ENCODE measurements around the gene ARFIP1. TPM values are rescaled to one million over a fixed set of nuclear protein-coding genes. Genes with fewer than 3 reads are reported as not detected.

The ARFIP1 gene
- total and polyA plus RNA-seq, 2 of the 8 experiments (the other 6 are each of a cell fraction or from before 2014, with no cell fraction given), result 13.5 to 38.0 TPM

DNA sequence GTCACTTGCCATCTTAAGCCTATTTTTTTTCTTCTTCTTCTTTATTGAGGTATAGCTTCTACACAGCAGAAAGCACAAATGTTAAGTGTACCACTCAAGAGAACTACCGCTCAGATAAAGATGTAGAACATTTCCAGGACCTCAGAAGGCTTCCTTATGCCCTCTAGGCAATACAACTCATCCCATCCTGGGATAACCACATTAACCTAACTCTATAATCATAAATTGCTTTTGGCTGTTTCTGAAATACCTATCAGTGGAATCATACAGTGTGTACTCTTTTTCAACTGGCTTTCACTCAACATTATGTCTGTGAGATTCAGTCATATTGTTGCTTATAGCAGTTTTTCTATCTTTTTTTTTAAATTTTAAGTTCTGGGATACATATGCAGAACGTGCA lies 51.7 kb downstream of the ARFIP1 start (continued):
- TF ChIP-seq, protein P1, sequence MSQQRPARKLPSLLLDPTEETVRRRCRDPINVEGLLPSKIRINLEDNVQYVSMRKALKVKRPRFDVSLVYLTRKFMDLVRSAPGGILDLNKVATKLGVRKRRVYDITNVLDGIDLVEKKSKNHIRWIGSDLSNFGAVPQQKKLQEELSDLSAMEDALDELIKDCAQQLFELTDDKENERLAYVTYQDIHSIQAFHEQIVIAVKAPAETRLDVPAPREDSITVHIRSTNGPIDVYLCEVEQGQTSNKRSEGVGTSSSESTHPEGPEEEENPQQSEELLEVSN (IDR thresholded peaks at IDR 0.05), result no peak
- TF ChIP-seq SUZ12 (IDR thresholded peaks at IDR 0.05; ENCODE audit: low read length) (no peak), CHD2 (IDR thresholded peaks at IDR 0.05; ENCODE audit: low read length) (no peak), KDM4A (IDR thresholded peaks at IDR 0.05; ENCODE audit: low read depth, low read length, severe bottlenecking) (no peak)
- TF ChIP-seq, protein P2, sequence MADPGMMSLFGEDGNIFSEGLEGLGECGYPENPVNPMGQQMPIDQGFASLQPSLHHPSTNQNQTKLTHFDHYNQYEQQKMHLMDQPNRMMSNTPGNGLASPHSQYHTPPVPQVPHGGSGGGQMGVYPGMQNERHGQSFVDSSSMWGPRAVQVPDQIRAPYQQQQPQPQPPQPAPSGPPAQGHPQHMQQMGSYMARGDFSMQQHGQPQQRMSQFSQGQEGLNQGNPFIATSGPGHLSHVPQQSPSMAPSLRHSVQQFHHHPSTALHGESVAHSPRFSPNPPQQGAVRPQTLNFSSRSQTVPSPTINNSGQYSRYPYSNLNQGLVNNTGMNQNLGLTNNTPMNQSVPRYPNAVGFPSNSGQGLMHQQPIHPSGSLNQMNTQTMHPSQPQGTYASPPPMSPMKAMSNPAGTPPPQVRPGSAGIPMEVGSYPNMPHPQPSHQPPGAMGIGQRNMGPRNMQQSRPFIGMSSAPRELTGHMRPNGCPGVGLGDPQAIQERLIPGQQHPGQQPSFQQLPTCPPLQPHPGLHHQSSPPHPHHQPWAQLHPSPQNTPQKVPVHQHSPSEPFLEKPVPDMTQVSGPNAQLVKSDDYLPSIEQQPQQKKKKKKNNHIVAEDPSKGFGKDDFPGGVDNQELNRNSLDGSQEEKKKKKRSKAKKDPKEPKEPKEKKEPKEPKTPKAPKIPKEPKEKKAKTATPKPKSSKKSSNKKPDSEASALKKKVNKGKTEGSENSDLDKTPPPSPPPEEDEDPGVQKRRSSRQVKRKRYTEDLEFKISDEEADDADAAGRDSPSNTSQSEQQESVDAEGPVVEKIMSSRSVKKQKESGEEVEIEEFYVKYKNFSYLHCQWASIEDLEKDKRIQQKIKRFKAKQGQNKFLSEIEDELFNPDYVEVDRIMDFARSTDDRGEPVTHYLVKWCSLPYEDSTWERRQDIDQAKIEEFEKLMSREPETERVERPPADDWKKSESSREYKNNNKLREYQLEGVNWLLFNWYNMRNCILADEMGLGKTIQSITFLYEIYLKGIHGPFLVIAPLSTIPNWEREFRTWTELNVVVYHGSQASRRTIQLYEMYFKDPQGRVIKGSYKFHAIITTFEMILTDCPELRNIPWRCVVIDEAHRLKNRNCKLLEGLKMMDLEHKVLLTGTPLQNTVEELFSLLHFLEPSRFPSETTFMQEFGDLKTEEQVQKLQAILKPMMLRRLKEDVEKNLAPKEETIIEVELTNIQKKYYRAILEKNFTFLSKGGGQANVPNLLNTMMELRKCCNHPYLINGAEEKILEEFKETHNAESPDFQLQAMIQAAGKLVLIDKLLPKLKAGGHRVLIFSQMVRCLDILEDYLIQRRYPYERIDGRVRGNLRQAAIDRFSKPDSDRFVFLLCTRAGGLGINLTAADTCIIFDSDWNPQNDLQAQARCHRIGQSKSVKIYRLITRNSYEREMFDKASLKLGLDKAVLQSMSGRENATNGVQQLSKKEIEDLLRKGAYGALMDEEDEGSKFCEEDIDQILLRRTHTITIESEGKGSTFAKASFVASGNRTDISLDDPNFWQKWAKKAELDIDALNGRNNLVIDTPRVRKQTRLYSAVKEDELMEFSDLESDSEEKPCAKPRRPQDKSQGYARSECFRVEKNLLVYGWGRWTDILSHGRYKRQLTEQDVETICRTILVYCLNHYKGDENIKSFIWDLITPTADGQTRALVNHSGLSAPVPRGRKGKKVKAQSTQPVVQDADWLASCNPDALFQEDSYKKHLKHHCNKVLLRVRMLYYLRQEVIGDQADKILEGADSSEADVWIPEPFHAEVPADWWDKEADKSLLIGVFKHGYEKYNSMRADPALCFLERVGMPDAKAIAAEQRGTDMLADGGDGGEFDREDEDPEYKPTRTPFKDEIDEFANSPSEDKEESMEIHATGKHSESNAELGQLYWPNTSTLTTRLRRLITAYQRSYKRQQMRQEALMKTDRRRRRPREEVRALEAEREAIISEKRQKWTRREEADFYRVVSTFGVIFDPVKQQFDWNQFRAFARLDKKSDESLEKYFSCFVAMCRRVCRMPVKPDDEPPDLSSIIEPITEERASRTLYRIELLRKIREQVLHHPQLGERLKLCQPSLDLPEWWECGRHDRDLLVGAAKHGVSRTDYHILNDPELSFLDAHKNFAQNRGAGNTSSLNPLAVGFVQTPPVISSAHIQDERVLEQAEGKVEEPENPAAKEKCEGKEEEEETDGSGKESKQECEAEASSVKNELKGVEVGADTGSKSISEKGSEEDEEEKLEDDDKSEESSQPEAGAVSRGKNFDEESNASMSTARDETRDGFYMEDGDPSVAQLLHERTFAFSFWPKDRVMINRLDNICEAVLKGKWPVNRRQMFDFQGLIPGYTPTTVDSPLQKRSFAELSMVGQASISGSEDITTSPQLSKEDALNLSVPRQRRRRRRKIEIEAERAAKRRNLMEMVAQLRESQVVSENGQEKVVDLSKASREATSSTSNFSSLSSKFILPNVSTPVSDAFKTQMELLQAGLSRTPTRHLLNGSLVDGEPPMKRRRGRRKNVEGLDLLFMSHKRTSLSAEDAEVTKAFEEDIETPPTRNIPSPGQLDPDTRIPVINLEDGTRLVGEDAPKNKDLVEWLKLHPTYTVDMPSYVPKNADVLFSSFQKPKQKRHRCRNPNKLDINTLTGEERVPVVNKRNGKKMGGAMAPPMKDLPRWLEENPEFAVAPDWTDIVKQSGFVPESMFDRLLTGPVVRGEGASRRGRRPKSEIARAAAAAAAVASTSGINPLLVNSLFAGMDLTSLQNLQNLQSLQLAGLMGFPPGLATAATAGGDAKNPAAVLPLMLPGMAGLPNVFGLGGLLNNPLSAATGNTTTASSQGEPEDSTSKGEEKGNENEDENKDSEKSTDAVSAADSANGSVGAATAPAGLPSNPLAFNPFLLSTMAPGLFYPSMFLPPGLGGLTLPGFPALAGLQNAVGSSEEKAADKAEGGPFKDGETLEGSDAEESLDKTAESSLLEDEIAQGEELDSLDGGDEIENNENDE (IDR thresholded peaks at IDR 0.05; ENCODE audit: insufficient replicate concordance, low read length), result no peak
